Stimulated activated CD8-positive, alpha-beta memory T cell treated with anti-CD3 and anti-CD28 coated beads, Interleukin-2, amount 100 ng/mL, for 48 hours (primary cell): Measurements from ENCODE around the gene TMEM178B.
"Not testable (repeated sequence)": the region's sequence is repeated elsewhere in the genome, so short reads cannot be mapped to it uniquely, and the experiment has no call there.

Experiments used
- DNase-seq, 2 donors: peaks; one replicate each; pipeline ENCODE4 v3.0.0-alpha.2; 2020; ENCODE audit warnings: low read depth in 2 of 2

Gene TMEM178B

GRCh38 chr7:141355032-141355431 is 281.2 kb downstream of the TMEM178B start:
- DNase-seq, result no peak

GRCh38 chr7:141356161-141356560 is 282.3 kb downstream of the TMEM178B start:
- no peak for DNase-seq

GRCh38 chr7:141358386-141358785 is 284.5 kb downstream of the TMEM178B start:
- DNase-seq, result no peak

- DNase-seq, result no peak
Measured at GRCh38 chr7:141359262-141359661, 285.4 kb downstream of the TMEM178B start.

- DNase-seq, result no peak
Measured at GRCh38 chr7:141359740-141360415, 286.0 kb downstream of the TMEM178B start.

- DNase-seq, result no peak
Measured at GRCh38 chr7:141360416-141360760, 286.5 kb downstream of the TMEM178B start.

- no peak for DNase-seq
Measured at GRCh38 chr7:141360803-141361202, 286.9 kb downstream of the TMEM178B start.

- DNase-seq, result no peak
Measured at GRCh38 chr7:141361479-141361878, 287.6 kb downstream of the TMEM178B start.

GRCh38 chr7:141361960-141362359 is 288.1 kb downstream of the TMEM178B start:
- DNase-seq, result no peak

GRCh38 chr7:141362580-141363435 is 288.9 kb downstream of the TMEM178B start:
- DNase-seq, result no peak

- DNase-seq, result no peak
Measured at GRCh38 chr7:141363748-141364147, 289.9 kb downstream of the TMEM178B start.

- DNase-seq, result no peak
Measured at GRCh38 chr7:141366091-141366621, 292.3 kb downstream of the TMEM178B start.

GRCh38 chr7:141369422-141369821 is 295.6 kb downstream of the TMEM178B start:
- DNase-seq, result no peak

- no peak for DNase-seq
Measured at GRCh38 chr7:141370178-141370577, 296.3 kb downstream of the TMEM178B start.

GRCh38 chr7:141370650-141371049 is 296.8 kb downstream of the TMEM178B start:
- no peak for DNase-seq

GRCh38 chr7:141374425-141374824 is 300.6 kb downstream of the TMEM178B start:
- no peak for DNase-seq

- no peak for DNase-seq
Measured at GRCh38 chr7:141375442-141375841, 301.6 kb downstream of the TMEM178B start.

GRCh38 chr7:141377906-141378305 is 304.0 kb downstream of the TMEM178B start:
- DNase-seq, result no peak

GRCh38 chr7:141378405-141378804 is 304.5 kb downstream of the TMEM178B start:
- DNase-seq, result no peak

GRCh38 chr7:141381794-141382427 is 308.0 kb downstream of the TMEM178B start:
- DNase-seq, result no peak

GRCh38 chr7:141383356-141383755 is 309.5 kb downstream of the TMEM178B start:
- not testable (repeated sequence) for DNase-seq

- DNase-seq, result no peak
Measured at GRCh38 chr7:141386881-141387280, 313.0 kb downstream of the TMEM178B start.
